Uterus (tissue), 4 donors: ENCODE data around the gene PIERCE2. TPM values are rescaled to one million over a fixed set of nuclear protein-coding genes. Genes with fewer than 3 reads are reported as not detected.

Source experiments
- DNase-seq, 2 donors: peaks; one replicate each; pipeline ENCODE4 v3.0.0-alpha.2; 2019 to 2020
- H3K27ac ChIP-seq, 2 donors: fragments of 200-600 bp; sonication (generic); 1 replicate in 1 of 2; 2 replicates in 1 of 2; pipeline ENCODE4 v1.5.1; 2016 to 2018
- H3K27me3 ChIP-seq, 2 donors: fragments of 200-600 bp; sonication (generic); one replicate each; pipeline ENCODE4 v1.5.1; 2018 to 2019; ENCODE audit warnings: control low read depth in 1 of 2
- H3K36me3 ChIP-seq, 2 donors: fragments of 200-600 bp; sonication (generic); one replicate each; pipeline ENCODE4 v1.5.1; 2019; ENCODE audit warnings: control low read depth in 1 of 2
- H3K4me1 ChIP-seq, 2 donors: fragments of 200-600 bp; sonication (generic); one replicate each; pipeline ENCODE4 v1.5.1; 2018 to 2019; ENCODE audit warnings: control low read depth in 1 of 2
- H3K4me3 ChIP-seq, 2 donors: fragments of 200-600 bp; sonication (generic); 1 replicate in 1 of 2; 2 replicates in 1 of 2; pipeline ENCODE4 v1.5.1; 2018 to 2019; ENCODE audit warnings: mild to moderate bottlenecking in 1 of 2
- H3K9me3 ChIP-seq, 2 donors: fragments of 200-600 bp; sonication (generic); one replicate each; pipeline ENCODE4 v1.5.1; 2019; ENCODE audit warnings: control low read depth in 1 of 2
- POLR2A ChIP-seq, 2 donors: fragments of 450-650 bp; IDR thresholded peaks; one replicate each; pipeline ENCODE4 v1.6.1; 2016; ENCODE audit warnings: antibody characterized with exemption in 2 of 2, mild to moderate bottlenecking in 1 of 2, moderate library complexity in 1 of 2
- intact Hi-C: fragments of 100-400 bp; cut with DNase I; formaldehyde crosslinking; loops from one replicate; pipeline ENCODE4 v1.15.1; 2023; ENCODE audit warnings: low total_unique reads
- total RNA-seq, 4 donors: library from RNA; depleted of rRNA in 3 of 4; stranded (reverse); fragments of >200 nt in 3 of 4; gene quantifications; one replicate each; pipeline versions ENCODE4 v1.1.0 to v1.2.4, GENCODE V29; 2014 to 2023
- TF ChIP-seq, protein P1 (sequence below), 4 experiments: fragments of 200-600 bp in 2 of 4; fragments of 450-650 bp in 2 of 4; sonication (generic) in 2 of 4; IDR thresholded peaks; one replicate each; pipeline ENCODE4 v1.5.1; 2016 to 2019; ENCODE audit warnings: antibody characterized with exemption in 4 of 4, mild to moderate bottlenecking in 2 of 4, moderate library complexity in 1 of 4
- donor health status: DM: yes; HTN: yes; CAD: no.

PIERCE2 gene
- total RNA-seq, 4 donors from 2014 or later, result 1.4 TPM; not detected in 3

DNA sequence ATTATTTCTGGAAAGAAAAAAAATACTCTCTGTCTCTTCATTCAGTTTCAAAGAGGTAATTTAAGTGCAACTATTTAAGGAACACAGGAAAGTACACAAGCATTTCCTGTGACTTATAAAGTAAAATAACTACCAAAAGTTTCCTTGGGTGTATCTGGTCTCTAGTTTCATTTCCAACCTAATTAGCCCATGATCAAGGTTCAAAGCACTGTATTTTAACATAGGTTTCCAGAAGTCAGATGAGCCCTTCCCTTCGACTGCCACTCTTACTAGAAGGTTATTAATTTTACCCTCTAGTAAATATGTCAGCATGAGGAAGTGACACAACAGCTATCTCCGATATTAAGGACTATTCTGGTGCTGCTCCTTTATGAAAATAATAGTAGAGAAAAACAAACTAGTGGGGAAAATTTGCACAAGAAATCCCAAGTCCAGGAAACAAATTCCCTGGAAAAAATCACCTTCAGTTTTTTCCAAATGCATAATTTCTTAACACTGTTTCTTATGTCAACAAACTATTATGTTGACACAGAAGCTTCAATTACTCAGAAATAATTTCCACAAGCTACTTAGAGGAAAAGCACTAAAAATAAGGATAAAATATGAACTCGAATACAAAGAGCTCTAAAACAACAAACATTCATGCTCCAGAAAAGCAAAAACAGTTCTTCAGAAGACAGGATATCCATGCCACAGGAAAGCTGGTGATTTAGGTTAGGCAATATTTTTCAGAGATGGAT is 35.4 kb upstream of the PIERCE2 start:
- Histone ChIP-seq H3K4me3 (no peak overlapping the region), H3K27ac (no peak overlapping the region), H3K4me1 (no peaks in the 10 kb centered on the region), H3K9me3 (no peaks in the 10 kb centered on the region), H3K36me3 (no peaks in the 10 kb centered on the region), H3K27me3 (no peaks in the 10 kb centered on the region)
- intact Hi-C loops, result no loop called here
- DNase-seq, result no peak
- no peak for TF ChIP-seq POLR2A (IDR thresholded peaks at IDR 0.05)
- TF ChIP-seq, protein P1, sequence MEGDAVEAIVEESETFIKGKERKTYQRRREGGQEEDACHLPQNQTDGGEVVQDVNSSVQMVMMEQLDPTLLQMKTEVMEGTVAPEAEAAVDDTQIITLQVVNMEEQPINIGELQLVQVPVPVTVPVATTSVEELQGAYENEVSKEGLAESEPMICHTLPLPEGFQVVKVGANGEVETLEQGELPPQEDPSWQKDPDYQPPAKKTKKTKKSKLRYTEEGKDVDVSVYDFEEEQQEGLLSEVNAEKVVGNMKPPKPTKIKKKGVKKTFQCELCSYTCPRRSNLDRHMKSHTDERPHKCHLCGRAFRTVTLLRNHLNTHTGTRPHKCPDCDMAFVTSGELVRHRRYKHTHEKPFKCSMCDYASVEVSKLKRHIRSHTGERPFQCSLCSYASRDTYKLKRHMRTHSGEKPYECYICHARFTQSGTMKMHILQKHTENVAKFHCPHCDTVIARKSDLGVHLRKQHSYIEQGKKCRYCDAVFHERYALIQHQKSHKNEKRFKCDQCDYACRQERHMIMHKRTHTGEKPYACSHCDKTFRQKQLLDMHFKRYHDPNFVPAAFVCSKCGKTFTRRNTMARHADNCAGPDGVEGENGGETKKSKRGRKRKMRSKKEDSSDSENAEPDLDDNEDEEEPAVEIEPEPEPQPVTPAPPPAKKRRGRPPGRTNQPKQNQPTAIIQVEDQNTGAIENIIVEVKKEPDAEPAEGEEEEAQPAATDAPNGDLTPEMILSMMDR (IDR thresholded peaks at IDR 0.05), result no peak

DNA sequence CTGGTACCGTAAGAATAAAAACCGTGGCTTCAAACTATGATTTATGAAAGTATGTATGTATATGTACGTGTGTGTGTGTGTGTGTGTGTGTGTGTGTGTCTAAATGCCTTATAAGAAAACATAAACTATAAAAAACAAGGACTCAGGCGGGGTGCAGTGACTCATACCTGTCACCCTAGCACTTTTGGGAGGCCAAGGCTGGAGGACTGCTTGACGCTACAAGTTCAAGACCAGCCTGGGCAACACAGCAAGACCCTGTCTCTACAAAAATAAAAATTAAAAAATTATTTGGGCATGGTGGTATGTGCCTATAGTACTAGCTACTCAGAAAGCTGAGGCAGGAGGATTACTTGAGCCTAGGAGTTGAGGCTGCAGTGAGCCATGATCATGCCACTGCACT is 29.2 kb upstream of the PIERCE2 start:
- Histone ChIP-seq H3K4me1 (no peaks in the 10 kb centered on the region), H3K4me3 (no peak overlapping the region), H3K27ac (no peak overlapping the region), H3K36me3 (no peaks in the 10 kb centered on the region), H3K27me3 (no peaks in the 10 kb centered on the region), H3K9me3 (no peaks in the 10 kb centered on the region)
- DNase-seq, result no peak
- TF ChIP-seq, protein P1 (IDR thresholded peaks at IDR 0.05), result no peak
- no peak for TF ChIP-seq POLR2A (IDR thresholded peaks at IDR 0.05)
- intact Hi-C loops, result no loop called here

DNA sequence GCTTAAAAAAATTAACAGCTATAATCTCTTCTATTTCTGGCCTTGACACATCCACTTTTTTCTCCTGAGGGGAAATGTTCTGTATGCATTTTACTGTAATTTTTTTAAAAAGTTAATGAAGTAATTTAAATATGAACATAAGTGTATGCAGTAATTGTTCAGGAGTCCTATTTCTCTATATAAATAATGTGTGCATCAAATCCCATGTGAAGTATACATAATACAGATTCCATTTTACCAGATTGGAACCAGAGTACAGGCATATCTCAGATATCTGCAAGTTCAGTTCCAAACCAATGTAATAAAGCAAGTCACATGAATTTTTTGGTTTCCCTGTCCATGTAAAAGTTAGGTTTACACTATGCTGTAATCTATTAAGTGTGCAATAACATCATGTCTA is 26.7 kb upstream of the PIERCE2 start:
- H3K4me3 ChIP-seq, result no peak overlapping the region
- intact Hi-C loops, result no loop called here
- H3K4me1 ChIP-seq, result no peaks in the 10 kb centered on the region
- no peak for TF ChIP-seq POLR2A (IDR thresholded peaks at IDR 0.05)
- TF ChIP-seq, protein P1 (IDR thresholded peaks at IDR 0.05), result no peak
- no peaks in the 10 kb centered on the region for H3K27me3 ChIP-seq
- DNase-seq, result no peak
- no peak overlapping the region for H3K27ac ChIP-seq
- H3K9me3 ChIP-seq, result no peaks in the 10 kb centered on the region
- no peaks in the 10 kb centered on the region for H3K36me3 ChIP-seq

DNA sequence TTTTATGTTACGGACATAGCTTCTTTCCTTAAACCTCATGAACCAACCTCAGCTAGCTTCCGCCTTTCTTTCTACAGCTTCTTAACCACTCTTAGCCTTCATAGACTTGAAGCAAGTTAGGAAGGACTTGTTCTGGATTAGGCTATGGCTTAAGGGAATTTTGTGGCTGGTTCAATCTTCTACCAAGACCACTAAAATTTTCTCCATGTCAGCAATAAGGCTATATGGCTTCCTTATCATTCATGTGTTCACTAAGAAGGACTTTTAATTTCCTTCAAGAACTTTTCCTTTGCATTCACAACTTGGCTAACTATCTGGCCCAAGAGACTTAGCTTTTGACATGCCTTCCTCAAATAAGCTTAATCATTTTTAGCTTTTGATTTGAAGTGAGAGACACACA is 24.6 kb upstream of the PIERCE2 start:
- no peak overlapping the region for H3K4me3 ChIP-seq
- intact Hi-C loops, result no loop called here
- no peak for DNase-seq
- no peaks in the 10 kb centered on the region for H3K36me3 ChIP-seq
- TF ChIP-seq POLR2A (IDR thresholded peaks at IDR 0.05), result no peak
- TF ChIP-seq, protein P1 (IDR thresholded peaks at IDR 0.05), result no peak
- H3K9me3 ChIP-seq, result no peaks in the 10 kb centered on the region
- no peaks in the 10 kb centered on the region for H3K27me3 ChIP-seq
- H3K27ac ChIP-seq, result no peak overlapping the region
- no peaks in the 10 kb centered on the region for H3K4me1 ChIP-seq

DNA sequence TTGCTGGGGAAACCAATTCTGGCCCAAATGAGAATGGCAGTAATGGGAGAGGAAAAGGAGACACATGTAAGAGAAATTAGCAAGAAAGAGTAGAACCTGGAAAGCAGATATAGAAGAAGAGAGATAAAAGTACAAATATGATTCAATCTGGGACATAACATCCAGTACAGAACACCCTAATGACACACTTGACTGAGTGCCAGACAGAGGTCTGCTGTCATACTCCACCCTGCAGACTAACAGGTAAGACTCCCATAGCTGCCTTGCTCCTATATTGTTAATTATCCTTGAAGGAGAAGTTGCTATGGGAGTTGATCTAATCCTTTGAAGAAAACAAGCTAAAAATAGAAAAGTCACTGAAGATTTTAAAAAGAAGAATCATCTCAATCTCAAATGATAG is 21.3 kb upstream of the PIERCE2 start:
- Histone ChIP-seq H3K27me3 (no peaks in the 10 kb centered on the region), H3K4me3 (no peak overlapping the region), H3K27ac (no peak overlapping the region), H3K9me3 (no peaks in the 10 kb centered on the region), H3K36me3 (no peaks in the 10 kb centered on the region), H3K4me1 (no peaks in the 10 kb centered on the region)
- TF ChIP-seq, protein P1 (IDR thresholded peaks at IDR 0.05), result no peak
- TF ChIP-seq POLR2A (IDR thresholded peaks at IDR 0.05), result no peak
- intact Hi-C loops, result no loop called here
- DNase-seq, result no peak
